GM15510 (cell line): ENCODE results near the gene SAMD4A.

Experiments used
- POLR2A ChIP-seq: IDR thresholded peaks from 3 replicates; pipeline ENCODE4 v1.6.1; 2011; ENCODE audit warnings: borderline replicate concordance; ENCODE audit not compliant: insufficient read length; ENCODE audit errors: extremely low read depth

Gene SAMD4A

DNA sequence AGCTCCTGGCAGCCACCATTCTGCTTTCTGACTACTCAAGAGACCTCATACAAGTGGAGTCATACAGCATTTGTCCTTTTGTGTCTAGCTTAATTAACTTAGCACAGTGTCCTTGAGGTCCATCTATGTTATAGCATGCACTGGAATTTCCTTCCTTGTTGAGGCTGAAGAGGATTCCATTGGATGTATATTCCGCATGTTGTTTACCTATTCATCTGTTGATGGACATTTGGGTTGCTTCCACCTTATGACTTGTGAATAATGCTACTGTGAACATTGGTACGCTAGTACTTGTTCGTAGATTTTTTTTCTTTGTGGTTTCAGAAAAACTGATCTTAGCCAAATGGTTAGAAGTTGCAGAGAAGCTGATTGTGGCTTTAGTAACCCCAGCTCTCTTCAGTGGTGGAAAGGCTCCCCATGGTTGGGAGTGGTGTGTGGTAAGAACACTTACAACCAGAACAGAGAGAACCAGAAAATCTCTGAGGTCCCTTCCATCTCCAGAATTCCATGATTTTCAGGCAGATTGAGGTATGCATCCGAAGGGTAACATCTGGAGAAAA, 118.4 kb downstream of the SAMD4A start:
- TF ChIP-seq POLR2A = no peak

GRCh38 chr14:54686219-54686870, 119.4 kb downstream of the SAMD4A start:
- no peak for TF ChIP-seq POLR2A

DNA sequence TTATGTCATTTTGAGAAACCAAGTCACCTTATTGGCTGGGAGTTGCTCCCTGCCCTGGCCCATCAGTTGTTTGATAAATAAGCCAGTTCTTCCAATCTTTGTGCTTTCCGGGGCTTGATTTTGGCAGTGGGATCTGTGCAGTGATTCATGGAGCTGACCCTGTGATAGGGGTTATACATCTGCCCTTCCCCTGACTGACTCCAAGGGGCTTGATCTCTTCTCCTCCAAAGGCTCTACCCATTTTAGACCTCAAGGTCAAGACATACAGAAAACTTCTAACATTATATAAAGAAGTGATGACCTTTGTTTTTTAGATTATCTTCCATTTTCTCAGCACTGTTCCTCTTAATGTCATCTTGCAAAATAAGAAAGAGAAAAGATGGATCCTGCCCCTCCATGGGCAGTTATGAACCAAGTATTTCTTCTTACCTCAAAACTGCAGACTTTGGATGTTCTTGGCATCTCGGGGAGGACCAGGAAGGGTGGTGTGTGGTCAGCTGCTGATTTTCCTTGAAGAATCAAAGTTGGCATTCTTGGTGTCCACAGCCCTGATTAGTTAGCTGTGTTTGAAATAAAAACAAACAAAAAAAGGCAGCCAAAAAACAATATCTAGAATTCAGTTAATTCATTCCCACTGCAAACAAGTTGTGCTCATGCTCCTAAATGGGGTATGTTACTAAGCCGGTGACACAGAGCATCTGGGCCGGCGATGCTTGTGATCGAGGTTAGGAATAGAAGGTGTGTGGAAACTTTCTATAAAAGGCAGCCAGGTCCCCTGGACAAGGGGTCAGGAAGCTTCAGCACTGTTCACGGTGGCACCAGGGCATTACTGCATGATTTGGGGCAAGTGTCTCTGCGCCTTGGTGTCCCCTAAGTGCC, 120.2 kb downstream of the SAMD4A start:
- no peak for TF ChIP-seq POLR2A

DNA sequence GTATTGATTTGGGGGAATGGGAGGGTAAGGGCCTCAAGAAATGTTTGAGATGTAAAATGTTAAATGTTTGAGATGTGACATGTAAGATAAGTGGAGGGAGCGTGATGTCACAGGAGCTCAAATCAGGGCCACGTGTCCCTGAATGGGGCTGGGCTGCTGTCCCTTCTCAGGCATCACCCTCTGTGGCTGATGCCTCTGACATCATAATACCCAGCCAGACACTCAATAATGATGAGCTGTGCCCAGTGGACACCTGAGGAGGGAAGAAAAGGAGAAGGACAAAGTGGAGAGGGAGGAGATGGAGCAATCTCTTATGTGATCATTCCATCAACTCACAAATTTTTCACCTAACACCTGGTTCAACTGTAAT, 120.8 kb downstream of the SAMD4A start:
- no peak for TF ChIP-seq POLR2A

DNA sequence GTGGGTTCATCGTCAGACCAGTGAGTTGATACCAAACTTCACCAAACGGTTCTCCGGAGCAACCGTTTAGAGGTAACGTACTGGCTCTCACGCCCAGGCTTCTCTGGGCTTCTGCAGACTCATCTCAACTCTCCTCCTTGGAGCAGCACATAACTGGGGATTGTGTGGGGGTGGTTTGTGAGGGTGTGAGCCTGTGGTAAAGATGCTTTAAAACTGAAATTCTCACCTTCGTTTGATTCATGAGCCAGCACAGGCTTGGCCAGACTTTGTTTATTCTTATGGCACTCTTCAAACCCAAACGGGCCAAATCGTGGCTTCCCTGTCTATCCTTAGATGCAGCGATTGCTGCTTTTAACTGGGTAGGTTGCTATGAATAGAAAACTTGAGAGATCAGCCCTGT, 121.3 kb downstream of the SAMD4A start:
- TF ChIP-seq POLR2A = no peak

DNA sequence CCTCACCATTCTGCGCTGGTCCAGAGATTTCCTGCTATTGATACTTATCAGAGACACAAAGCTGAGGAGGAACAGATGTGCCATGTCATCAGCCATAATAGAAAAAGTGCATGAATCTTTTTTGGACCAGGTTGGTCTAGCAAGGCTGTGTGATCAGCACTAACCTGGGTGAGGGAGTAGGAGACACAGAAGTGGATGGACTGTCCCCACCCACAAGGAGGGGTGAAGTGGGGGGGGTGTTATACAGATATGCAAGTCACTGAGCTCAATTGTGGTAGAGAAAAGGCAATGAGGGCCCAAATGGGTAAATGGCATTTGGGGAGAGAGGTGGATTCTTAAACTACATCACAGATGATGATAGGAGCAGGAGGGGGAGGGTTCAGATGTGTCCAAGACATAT, 123.0 kb downstream of the SAMD4A start:
- TF ChIP-seq POLR2A = no peak

- TF ChIP-seq POLR2A = no peak
Measured at GRCh38 chr14:54690887-54691286, 124.0 kb downstream of the SAMD4A start.

DNA sequence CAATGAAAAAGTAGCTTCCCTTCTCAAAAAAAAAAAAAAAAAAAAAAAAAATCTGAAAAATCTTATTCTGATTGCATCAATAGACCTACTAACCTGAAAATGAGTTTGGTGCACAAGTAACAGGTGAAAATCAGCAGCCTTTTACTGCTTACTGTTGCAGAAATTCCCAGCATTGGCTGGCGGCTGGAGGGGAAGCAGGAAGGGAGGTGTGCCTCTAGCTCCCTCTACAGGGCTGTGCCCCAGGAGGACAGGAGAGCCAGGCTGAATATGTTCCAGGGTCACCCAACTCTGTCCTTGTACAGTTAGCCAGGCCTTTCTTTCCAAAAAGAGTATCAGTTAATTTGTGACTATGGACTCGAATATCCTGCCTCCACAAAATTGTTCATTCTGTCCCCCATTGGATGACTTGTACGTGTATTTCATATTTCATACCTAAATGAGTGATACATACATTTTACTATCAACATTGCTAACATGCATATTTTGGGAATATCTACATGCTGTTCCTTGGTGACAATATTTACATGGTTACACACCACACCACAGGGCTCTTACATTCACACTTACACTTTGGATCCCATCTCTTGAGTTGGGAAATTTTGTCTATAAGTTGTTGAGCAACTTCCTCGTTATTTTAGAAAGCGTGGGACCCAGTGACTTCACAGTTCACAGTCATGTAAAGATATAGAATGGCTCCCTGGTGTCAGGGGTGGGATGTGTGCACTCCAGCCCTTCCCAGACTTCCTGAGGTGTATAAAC, 124.8 kb downstream of the SAMD4A start:
- no peak for TF ChIP-seq POLR2A

DNA sequence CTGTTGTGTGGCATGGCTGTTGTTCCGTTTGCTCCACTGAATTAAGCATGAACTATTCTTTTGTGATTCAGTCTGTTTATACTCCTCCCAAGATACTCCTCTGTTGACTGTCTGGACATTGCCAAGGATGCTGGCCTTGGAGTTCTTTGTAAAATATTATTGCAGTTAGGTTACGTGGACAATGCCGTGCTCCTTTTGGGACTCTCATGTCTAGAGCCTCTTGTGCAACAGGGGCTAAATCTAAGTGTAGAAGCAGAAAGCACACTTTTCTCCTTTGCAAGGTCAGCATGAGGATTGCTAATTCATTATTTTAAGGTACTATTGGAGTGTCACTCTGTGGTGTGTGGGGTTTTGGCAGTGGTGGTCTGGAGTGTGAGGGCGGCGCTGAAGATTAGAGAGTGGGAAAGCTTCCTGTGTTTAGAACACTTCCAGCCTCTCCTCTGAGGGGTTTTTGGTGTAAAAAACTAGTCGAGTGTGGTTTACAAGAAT, 125.4 kb downstream of the SAMD4A start:
- no peak for TF ChIP-seq POLR2A

GRCh38 chr14:54693761-54694160, 126.8 kb downstream of the SAMD4A start:
- no peak for TF ChIP-seq POLR2A

DNA sequence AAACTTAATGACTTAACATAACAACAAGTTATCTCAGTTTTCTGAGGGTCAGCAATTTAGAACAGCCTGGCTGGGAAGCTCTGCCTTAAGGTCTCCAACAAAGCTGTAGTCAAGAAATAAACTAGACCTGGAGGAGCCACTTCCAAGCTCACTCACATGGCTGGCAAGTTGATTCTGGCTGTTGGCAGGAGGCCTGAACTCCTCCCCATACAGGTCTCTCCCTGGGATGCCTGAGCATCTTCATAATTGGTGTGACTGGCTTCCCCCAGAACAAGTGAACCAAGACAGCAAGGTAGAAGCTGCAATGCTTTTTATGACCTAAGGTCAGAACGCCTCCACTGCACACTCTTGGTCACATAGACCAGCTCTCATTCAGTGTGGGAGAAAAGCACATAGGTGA, 128.3 kb downstream of the SAMD4A start:
- TF ChIP-seq POLR2A = no peak

- no peak for TF ChIP-seq POLR2A
Measured at GRCh38 chr14:54697001-54697400, 130.1 kb downstream of the SAMD4A start.

GRCh38 chr14:54697803-54698202, 130.9 kb downstream of the SAMD4A start:
- no peak for TF ChIP-seq POLR2A

DNA sequence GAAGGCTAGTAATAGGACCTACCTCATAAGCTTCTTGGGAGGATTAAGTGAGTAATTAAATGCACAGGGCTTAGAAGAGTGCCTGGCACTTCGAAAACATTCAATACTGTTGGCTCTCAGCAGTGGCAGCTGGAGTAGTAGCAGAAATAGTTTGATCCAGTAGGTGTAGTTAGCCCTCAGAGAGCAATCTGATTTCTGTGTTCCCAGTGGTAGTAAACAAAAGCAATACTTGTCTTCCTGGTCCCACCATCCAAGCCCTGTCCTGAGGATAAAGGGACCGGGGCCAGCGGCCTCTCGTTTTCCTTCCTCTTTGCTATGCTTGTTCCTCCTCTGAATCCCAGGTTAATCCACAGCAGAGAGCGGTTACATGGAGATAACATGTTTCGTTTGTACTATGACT, 131.6 kb downstream of the SAMD4A start:
- TF ChIP-seq POLR2A = no peak

DNA sequence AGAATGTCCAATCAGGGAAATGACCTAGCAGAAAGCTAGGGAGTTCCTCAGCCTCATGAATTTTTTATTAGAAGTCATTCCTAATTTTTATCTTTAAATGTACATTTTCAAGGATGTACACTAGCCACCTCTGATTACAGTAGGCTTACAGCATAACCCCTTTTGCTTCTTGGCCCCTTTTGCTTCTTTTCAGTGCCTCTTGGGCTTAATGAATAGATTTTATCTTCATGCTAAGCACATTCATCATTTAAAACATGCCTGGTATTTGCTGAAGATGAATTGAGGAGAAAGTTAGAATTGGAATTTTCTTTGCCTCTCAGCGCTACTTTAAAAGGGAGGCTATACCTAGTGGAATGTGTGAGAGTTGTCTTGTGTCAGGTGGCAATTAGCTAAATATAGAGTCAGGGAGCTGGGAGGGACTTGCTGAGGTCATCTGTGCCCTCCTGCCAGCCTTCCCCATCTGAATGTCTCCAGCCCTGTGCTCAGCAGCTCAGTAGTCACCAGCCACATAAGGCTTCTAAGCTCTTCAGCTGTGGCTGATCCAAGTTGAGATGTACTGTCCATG, 132.1 kb downstream of the SAMD4A start:
- no peak for TF ChIP-seq POLR2A

- no peak for TF ChIP-seq POLR2A
Measured at GRCh38 chr14:54699735-54700134, 132.8 kb downstream of the SAMD4A start.

- TF ChIP-seq POLR2A = no peak
Measured at GRCh38 chr14:54700717-54701116, 133.8 kb downstream of the SAMD4A start.
